Endothelial cell of umbilical vein (primary cell): ENCODE data around the gene LOXHD1. TPM values are rescaled to one million over a fixed set of nuclear protein-coding genes. Genes with fewer than 3 reads are reported as not detected.

Source experiments
- BruUV-seq: library from RNA; stranded (reverse); fragments of 400-500 nt; replicated peaks from 2 replicates; lab custom pipeline; 2021; lab: Mats Ljungman, UMichigan
- CTCF ChIA-PET: fragments of 300-600, 350-600 bp; sonication (Branson Sonifier 250); formaldehyde crosslinking; loops from one replicate; lab custom pipeline; 2021; ENCODE audit warnings: antibody characterized with exemption, inconsistent platforms; lab: Charles Lee
- POLR2A ChIA-PET: fragments of 300-600, 350-600 bp; sonication (Branson Sonifier 250); formaldehyde crosslinking; loops from one replicate; lab custom pipeline; 2021; ENCODE audit warnings: antibody characterized with exemption, inconsistent platforms; lab: Charles Lee
- DNase-seq: peaks from one replicate; pipeline ENCODE4 v3.0.0-alpha.2; 2011; ENCODE audit warnings: low read depth, low spot score
- FAIRE-seq: peaks from 2 replicates; lab custom pipeline; 2011; peaks lifted over from hg19 to GRCh38; lab: Jason Lieb, UNC
- H2AFZ ChIP-seq: 2 replicates; pipeline ENCODE4 v1.6.0; 2012; ENCODE audit warnings: low read depth, low read length, control low read depth, inconsistent platforms
- H3K27ac ChIP-seq: 2 replicates; pipeline ENCODE4 v1.5.1; 2011; ENCODE audit warnings: low read depth, mild to moderate bottlenecking, control low read depth, low read length, moderate library complexity; ENCODE audit not compliant: insufficient read depth
- H3K27me3 ChIP-seq, 2 experiments: 2 replicates each; pipeline versions ENCODE4 v1.6.0 to v1.6.1; 2011; ENCODE audit warnings: low read length in 2 of 2, mixed read lengths in 1 of 2; ENCODE audit not compliant: control insufficient read depth in 2 of 2, insufficient read depth in 2 of 2
- H3K36me3 ChIP-seq, 2 experiments: 2 replicates in 1 of 2; 3 replicates in 1 of 2; pipeline ENCODE4 v1.5.1; 2011; ENCODE audit warnings: low read length in 2 of 2, mild to moderate bottlenecking in 1 of 2, moderate library complexity in 1 of 2; ENCODE audit not compliant: control insufficient read depth in 2 of 2, insufficient read depth in 2 of 2; ENCODE audit errors: extremely low read depth in 1 of 2
- H3K4me1 ChIP-seq: 3 replicates; pipeline ENCODE4 v1.5.1; 2011; ENCODE audit warnings: mild to moderate bottlenecking, low read length; ENCODE audit not compliant: control insufficient read depth, insufficient read depth; ENCODE audit errors: extremely low read depth
- H3K4me2 ChIP-seq: 2 replicates; pipeline ENCODE4 v1.6.1; 2011; ENCODE audit warnings: low read length, control low read depth, mixed read lengths; ENCODE audit not compliant: insufficient read depth
- H3K4me3 ChIP-seq, 3 experiments: fragments of 200-600 bp in 1 of 3; sonication (generic), shearing (Covaris generic) in 1 of 3; replicated peaks in 1 of 3; 2 replicates each; pipeline ENCODE4 v1.5.1; 2011 to 2016; ENCODE audit warnings: control low read depth in 3 of 3, low read length in 3 of 3, mild to moderate bottlenecking in 2 of 3, inconsistent platforms in 1 of 3, low read depth in 1 of 3, moderate library complexity in 1 of 3; ENCODE audit not compliant: insufficient read depth in 1 of 3
- H3K79me2 ChIP-seq: 2 replicates; pipeline ENCODE4 v1.6.0; 2012; ENCODE audit warnings: low read length, inconsistent platforms; ENCODE audit not compliant: control insufficient read depth, insufficient read depth
- H3K9ac ChIP-seq: replicated peaks from 2 replicates; pipeline ENCODE3; 2011; ENCODE audit warnings: low read length, control low read depth; ENCODE audit not compliant: insufficient read depth; ENCODE audit errors: extremely low read depth
- H3K9me1 ChIP-seq: replicated peaks from 3 replicates; pipeline ENCODE4 v1.6.0; 2011; ENCODE audit warnings: mild to moderate bottlenecking, low read length; ENCODE audit not compliant: control insufficient read depth, insufficient read depth; ENCODE audit errors: extremely low read depth
- H3K9me3 ChIP-seq: replicated peaks from 2 replicates; pipeline ENCODE4 v1.5.1; 2012; ENCODE audit warnings: low read length, inconsistent platforms; ENCODE audit not compliant: control insufficient read depth, insufficient read depth
- H4K20me1 ChIP-seq: replicated peaks from 2 replicates; pipeline ENCODE3; 2011; ENCODE audit warnings: mild to moderate bottlenecking, low read length; ENCODE audit not compliant: control insufficient read depth, insufficient read depth; ENCODE audit errors: extremely low read depth
- CTCF ChIP-seq, 2 donors: IDR thresholded peaks; 1 replicate in 1 of 2; 2 replicates in 1 of 2; pipeline ENCODE4 v1.5.1; 2011; ENCODE audit warnings: low read length in 2 of 2, mild to moderate bottlenecking in 2 of 2, moderate library complexity in 2 of 2, control low read depth in 1 of 2, inconsistent platforms in 1 of 2, low read depth in 1 of 2; ENCODE audit not compliant: insufficient read depth in 1 of 2; ENCODE audit errors: extremely low read depth in 1 of 2
- FOS ChIP-seq: IDR thresholded peaks from 2 replicates; pipeline ENCODE4 v1.6.1; 2011; ENCODE audit warnings: mild to moderate bottlenecking, low read length, moderate library complexity, borderline replicate concordance; ENCODE audit not compliant: insufficient read depth
- GATA2 ChIP-seq: IDR thresholded peaks from 2 replicates; pipeline ENCODE4 v1.7.0; 2011; ENCODE audit warnings: low read depth, mild to moderate bottlenecking, moderate library complexity, mixed read lengths, low read length; ENCODE audit not compliant: insufficient read length, insufficient read depth
- JUN ChIP-seq: IDR thresholded peaks from 2 replicates; pipeline ENCODE4 v1.6.1; 2011; ENCODE audit warnings: borderline replicate concordance, low read depth; ENCODE audit not compliant: insufficient read length, insufficient read depth
- MAX ChIP-seq: IDR thresholded peaks from 2 replicates; pipeline ENCODE4 v1.6.1; 2011; ENCODE audit not compliant: insufficient read depth, insufficient read length
- MYC ChIP-seq: IDR thresholded peaks from one replicate; pipeline ENCODE4 v1.6.1; 2011; ENCODE audit warnings: mild to moderate bottlenecking, low read depth, low read length
- POLR2AphosphoS5 ChIP-seq: IDR thresholded peaks from 2 replicates; pipeline ENCODE4 v1.6.1; 2012; ENCODE audit warnings: low read depth, mild to moderate bottlenecking, control low read depth, low read length, moderate library complexity; ENCODE audit not compliant: insufficient read depth
- dilution Hi-C: fragments of 300-500 bp; cut with MboI; formaldehyde crosslinking; loops from one replicate; pipeline ENCODE4 v1.15.0; 2019; ENCODE audit warnings: low sequenced_read_pairs; ENCODE audit not compliant: extremely low pct_ligation_motif_present
- intact Hi-C: fragments of 100-400 bp; cut with micrococcal nuclease; formaldehyde crosslinking; loops from one replicate; pipeline ENCODE4 v1.10.0; 2022
- polyA plus RNA-seq, 4 experiments: library from polyadenylated mRNA; depleted of rRNA in 3 of 4; stranded (reverse) in 3 of 4; unstranded in 1 of 4; fragments of >200 nt; gene quantifications; 2 replicates each; pipeline versions ENCODE4 v1.2.1 to v1.2.3, GENCODE V29; 2011 to 2012; ENCODE audit warnings: missing spikeins in 1 of 4
- total RNA-seq: library from RNA; stranded (reverse); gene quantifications from 2 replicates; pipeline ENCODE4 v1.2.3, GENCODE V29; 2021

LOXHD1 gene
- total and polyA plus RNA-seq, 2 donors (not counting 3 experiments of a cell fraction or from before 2014, with no cell fraction given) = not detected

GRCh38 chr18:46672062-46672970, 15.3 kb upstream of the LOXHD1 start:
- FAIRE-seq = no peak
- BruUV-seq = no TSS peak
- H3K36me3 ChIP-seq = no peaks in the 10 kb centered on the region
- no peak overlapping the region for H3K4me3 ChIP-seq
- H3K79me2 ChIP-seq = no peaks in the 10 kb centered on the region
- H3K9me1 ChIP-seq = no peaks in the 10 kb centered on the region
- peaks cover 8% of the 10 kb centered on the region for H3K4me1 ChIP-seq
- H3K27ac ChIP-seq = no peak overlapping the region
- dilution Hi-C loops = no loop called here
- intact Hi-C loops = no loop called here
- no peak overlapping the region for H3K9ac ChIP-seq
- TF ChIP-seq CTCF (IDR thresholded peaks at IDR 0.05; ENCODE audit: extremely low read depth in 1 of 2, insufficient read depth in 1 of 2, low read depth in 1 of 2, low read length in 2 of 2) (no peak), POLR2AphosphoS5 (no peak), MYC (no peak), FOS (no peak), MAX (no peak), JUN (no peak), GATA2 (no peak)
- H3K27me3 ChIP-seq = no peaks in the 10 kb centered on the region
- H2AFZ ChIP-seq = no peak overlapping the region
- H3K4me2 ChIP-seq = no peak overlapping the region
- CTCF ChIA-PET = interaction anchor here (2.8 kb wide), 1 partner anchor 14 kb away, joined by 18 read pairs; no protein-coding TSS in a partner anchor
- DNase-seq = no peak
- POLR2A ChIA-PET = no interaction called here
- no peaks in the 10 kb centered on the region for H4K20me1 ChIP-seq
- H3K9me3 ChIP-seq = no peaks in the 10 kb centered on the region
